AG09309 (cell line): ENCODE results near the gene NEB.
"Not testable (repeated sequence)": the region's sequence is repeated elsewhere in the genome, so short reads cannot be mapped to it uniquely, and the experiment has no call there.

ENCODE experiments used
- DNase-seq: peaks from one replicate; pipeline ENCODE4 v3.0.0-alpha.2; 2010; ENCODE audit warnings: low read depth
- H3K4me3 ChIP-seq: 2 replicates; pipeline ENCODE4 v1.5.1; 2011; ENCODE audit warnings: mild to moderate bottlenecking, low read depth, low read length, moderate library complexity; ENCODE audit not compliant: control insufficient read depth
- TF ChIP-seq, protein P1 (sequence below): IDR thresholded peaks from 2 replicates; pipeline ENCODE4 v1.5.1; 2011; ENCODE audit warnings: mild to moderate bottlenecking, low read depth, low read length, inconsistent platforms; ENCODE audit not compliant: insufficient read depth, control insufficient read depth; ENCODE audit errors: missing control alignments

Gene NEB

DNA sequence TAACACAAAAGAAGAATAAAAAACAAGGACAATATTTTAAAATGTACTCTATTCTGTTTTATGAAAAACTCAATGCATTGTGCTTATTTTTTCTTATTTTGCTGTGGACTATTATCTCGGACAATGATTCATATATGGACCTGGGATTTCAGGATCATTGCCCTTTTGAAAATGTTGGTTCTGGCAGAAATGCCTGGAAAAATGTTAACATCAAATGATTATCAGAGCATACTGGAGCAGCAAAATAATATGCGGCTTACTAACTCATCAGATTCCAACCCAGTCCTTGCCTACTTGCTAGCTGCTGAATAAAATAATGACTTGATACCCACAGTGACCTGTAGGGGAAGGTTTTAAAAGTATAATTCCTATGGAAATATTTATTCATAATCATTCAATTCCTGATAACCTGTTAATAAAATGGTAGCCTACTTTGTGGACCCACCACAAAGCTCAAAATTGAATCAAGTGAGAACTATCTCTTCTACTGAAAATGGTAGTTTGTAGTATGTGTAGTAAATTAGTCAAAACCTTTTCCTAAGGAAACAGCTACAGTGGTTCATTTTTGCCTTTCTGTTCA, 117.4 kb downstream of the NEB start:
- DNase-seq = no peak
- no peak overlapping the region for H3K4me3 ChIP-seq

DNA sequence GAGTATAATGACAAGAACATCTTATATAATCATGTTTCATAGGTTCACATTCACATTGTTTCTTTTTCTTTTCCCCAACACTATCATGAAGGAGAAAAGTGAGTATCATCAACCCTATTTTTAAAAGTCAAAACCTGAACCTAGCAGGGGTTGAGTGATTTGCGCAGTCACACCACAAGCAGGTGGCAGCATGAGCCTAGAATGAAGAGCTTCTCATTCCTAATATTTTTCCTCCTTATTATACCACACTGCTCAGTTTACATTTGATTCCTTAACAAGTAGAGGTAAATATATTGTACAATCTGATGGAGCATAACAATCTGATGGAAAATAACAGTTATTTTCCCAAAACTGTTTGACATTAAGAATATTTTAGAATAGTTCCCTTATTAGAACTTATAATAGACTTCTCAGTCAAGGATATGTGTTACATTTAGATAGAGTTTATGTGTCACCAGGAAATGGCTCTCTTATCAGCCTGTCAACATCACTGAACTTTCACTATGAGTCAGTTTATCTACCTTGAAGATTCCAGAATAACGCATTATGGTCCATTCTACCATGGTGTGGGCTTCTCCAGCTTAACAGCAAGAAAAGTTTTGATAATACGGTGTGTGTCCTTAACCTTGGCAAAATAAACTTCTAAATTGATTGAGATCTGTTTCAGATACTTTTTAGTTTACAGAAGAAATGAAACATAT, 119.5 kb downstream of the NEB start:
- DNase-seq = no peak
- no peak overlapping the region for H3K4me3 ChIP-seq
- TF ChIP-seq, protein P1, sequence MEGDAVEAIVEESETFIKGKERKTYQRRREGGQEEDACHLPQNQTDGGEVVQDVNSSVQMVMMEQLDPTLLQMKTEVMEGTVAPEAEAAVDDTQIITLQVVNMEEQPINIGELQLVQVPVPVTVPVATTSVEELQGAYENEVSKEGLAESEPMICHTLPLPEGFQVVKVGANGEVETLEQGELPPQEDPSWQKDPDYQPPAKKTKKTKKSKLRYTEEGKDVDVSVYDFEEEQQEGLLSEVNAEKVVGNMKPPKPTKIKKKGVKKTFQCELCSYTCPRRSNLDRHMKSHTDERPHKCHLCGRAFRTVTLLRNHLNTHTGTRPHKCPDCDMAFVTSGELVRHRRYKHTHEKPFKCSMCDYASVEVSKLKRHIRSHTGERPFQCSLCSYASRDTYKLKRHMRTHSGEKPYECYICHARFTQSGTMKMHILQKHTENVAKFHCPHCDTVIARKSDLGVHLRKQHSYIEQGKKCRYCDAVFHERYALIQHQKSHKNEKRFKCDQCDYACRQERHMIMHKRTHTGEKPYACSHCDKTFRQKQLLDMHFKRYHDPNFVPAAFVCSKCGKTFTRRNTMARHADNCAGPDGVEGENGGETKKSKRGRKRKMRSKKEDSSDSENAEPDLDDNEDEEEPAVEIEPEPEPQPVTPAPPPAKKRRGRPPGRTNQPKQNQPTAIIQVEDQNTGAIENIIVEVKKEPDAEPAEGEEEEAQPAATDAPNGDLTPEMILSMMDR = no peak

More for the DNA sequence above, 117.4 kb downstream of the NEB start:
- TF ChIP-seq, protein P1 = no peak

DNA sequence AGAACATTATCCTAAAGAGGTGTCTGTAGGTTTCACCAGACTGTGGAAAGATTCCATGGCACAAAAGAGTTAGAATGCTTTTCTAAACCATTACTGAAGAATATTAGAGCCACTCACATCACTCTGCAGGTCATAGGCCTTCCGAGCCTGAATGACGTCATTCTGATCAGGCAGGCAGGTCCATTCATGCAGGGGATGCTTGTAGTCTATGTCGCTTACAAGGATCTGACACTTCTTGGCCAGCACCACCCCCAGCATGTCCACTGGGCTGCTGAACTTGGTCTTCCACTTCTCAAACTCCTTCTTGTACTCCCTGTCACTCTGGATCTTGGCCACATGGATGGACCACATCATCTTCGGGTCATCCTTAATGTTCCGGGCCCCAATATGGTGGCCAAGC, 120.1 kb downstream of the NEB start:
- no peak overlapping the region for H3K4me3 ChIP-seq
- no peak for DNase-seq
- TF ChIP-seq, protein P1 = no peak

DNA sequence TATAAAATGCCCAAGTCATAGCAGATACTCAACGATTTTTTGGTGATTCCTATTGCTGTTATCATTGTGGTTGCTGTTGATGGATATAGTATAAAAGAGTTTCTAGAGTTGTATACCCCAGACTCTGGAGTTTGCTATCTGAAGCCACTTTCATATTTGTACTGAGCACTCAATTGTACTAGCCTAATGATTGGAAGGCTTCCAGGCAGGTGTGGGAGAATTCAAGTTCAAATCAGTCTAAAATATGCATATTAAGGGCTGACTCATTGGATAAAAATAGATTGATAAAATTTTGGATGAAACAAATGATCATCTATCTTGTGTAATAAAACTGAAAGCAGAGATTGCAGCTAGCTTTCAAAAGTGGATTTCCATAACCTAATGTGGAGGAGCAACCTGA, 122.9 kb downstream of the NEB start:
- no peak for DNase-seq
- TF ChIP-seq, protein P1 = no peak
- H3K4me3 ChIP-seq = no peak overlapping the region

DNA sequence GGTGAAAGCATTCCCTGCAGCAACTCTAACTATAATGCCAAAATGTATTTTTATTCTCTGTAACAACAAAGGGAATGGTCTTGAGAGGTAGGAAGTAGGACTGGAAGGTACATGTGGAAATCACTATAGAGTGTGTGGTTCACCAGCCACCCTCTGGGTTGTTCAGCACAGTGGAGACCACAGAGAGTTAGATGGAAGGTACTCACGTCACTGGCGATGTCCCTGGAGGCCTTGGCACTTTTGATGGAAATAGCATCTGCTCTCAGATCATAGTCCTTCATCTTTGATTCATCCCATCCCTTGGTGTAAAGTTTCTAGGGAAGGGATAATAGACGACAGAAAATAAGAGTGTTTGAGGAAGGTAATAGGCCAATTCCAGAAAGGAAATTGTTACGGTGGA, 124.0 kb downstream of the NEB start:
- no peak for DNase-seq
- no peak overlapping the region for H3K4me3 ChIP-seq
- TF ChIP-seq, protein P1 = no peak

DNA sequence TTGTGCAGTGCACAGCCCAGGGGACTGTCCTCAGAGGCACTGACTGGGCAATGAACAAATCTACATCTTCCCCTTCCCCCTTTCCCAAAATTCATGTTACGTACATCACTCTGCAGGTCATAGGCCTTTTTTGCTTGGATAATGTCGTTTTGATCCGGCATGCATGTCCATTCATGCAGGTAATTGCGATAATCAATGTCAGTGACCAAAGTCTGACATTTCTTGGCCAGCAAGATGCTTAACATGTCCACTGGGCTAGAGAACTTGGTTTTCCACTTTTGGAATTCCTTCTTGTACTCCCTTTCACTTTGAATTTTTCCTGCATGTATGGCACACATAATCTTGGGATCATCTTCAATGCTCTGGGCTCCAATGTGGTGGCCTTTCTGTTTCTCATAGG, 124.6 kb downstream of the NEB start:
- no peak overlapping the region for H3K4me3 ChIP-seq
- DNase-seq = no peak
- TF ChIP-seq, protein P1 = no peak

DNA sequence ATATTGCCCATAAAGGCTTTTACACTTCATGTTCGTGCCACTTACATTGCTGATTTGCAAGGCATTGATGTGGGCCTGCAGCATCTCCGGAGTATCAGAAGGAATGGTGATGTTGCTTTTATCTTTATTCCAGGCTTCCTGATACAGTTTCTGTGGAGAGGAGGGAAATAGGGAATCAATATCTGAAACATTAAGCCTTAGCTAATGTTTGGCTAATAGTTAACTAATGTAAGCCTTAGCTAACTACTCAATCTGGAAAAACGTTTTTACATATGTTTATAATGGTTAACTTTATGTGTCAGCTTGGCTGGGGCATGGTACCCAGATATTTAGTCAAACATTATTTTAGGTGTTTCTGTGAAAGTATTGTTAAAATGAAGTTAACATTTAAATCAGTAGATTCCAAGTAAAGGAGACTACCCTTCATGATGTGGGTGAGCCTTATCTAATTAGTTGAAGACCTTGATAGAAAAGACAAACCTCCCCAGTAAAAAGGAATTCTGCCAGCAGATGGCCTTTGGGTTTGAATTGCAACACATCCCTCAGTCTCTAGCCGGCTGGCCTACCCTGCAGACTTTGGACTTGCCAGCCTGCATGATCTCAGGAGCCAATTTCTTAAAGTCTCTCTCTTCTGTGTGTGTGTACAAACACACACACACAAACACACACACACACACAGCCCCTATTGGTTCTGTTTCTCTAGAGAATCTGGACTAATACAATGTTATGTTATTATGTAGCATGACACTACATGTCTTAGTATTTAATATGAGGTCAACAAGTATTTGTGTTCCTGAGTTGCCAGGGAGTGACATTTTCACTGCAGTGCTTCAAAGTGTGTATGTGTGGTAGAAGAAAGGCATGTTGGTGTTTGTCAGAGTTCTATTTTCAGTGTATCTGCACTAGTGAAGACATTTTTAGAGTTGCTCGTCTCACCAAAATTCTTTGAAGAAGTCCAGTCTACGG, 126.5 kb downstream of the NEB start:
- DNase-seq, H3K4me3 ChIP-seq: not testable (repeated sequence)

DNA sequence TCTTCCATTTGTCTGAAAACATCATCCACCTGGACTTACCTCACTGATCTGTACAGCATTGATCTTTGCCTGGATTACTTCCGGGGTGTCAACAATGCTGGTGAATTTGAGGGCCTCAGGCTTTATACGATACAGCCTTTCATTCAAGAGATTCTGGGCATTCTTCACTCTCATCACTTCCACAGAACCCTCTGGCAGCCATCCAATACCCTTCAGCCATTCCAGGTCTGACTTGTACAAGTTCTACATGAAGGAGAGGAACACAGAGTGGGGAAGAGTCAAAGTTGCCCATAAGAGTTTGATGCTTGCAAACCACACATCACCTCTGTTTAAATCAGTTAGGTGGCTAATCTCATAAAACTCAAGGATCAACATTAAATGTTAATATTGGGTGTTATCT, 130.7 kb downstream of the NEB start:
- not testable (repeated sequence) for DNase-seq, H3K4me3 ChIP-seq

DNA sequence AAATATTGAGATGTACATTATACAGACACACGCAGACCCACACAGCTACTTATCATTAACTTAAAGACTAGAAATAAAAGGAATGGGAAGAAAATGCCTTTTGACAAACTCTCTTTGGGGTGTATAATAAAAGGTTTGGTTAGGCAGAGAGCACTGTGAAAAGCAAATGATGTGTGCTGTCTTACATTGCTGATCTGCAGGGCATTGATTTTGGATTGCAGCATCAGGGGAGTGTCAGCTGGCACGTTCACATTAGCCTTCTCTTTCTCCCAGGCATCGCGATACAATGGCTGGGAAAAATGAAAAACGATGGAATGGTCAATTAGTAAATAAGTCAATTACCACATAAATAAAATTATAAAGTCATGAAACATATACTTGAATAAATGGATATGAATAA, 131.9 kb downstream of the NEB start:
- DNase-seq, H3K4me3 ChIP-seq: not testable (repeated sequence)

DNA sequence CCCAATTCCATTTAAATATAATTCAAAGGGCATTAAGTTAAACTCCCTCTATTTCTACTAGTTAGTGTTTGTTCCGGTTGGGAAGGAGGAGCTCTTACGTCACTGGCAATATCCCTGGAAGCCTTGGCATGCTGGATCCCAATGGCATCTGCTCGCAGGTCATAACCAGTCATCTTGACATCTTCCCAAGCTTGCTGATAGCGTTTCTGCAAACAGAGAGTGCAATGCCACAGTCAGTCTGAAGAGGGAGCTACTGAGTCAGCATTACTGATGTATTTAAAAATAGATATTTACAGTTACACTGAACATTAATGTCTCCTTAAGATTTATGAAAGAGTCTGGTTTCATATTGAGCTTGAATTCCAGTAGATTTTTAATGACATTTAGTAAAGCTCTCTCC, 132.5 kb downstream of the NEB start:
- not testable (repeated sequence) for DNase-seq, H3K4me3 ChIP-seq
